22Rv1 (cell line): Measurements from ENCODE around the gene CFL1.
"Not testable (repeated sequence)": the region's sequence is repeated elsewhere in the genome, so short reads cannot be mapped to it uniquely, and the experiment has no call there.

Source experiments
- H3K27ac ChIP-seq: fragments of 450-650 bp; 2 replicates; pipeline ENCODE4 v1.5.1; 2017
- CTCF ChIP-seq: fragments of 450-650 bp; IDR thresholded peaks from 2 replicates; pipeline ENCODE4 v1.5.1; 2017; ENCODE audit warnings: mild to moderate bottlenecking
- ZFX ChIP-seq: fragments of 450-650 bp; IDR thresholded peaks from 2 replicates; pipeline ENCODE4 v1.6.1; 2017; ENCODE audit warnings: antibody characterized with exemption, borderline replicate concordance

Gene CFL1

GRCh38 chr11:65892661-65893317, 34.8 kb upstream of the CFL1 start:
- TF ChIP-seq ZFX = no peak
- TF ChIP-seq CTCF = no peak
- no peak overlapping the region for H3K27ac ChIP-seq

GRCh38 chr11:65892137-65892540, 34.2 kb upstream of the CFL1 start:
- H3K27ac ChIP-seq = not testable (repeated sequence)

- peak overlapping the region; percentile 82 for H3K27ac ChIP-seq
- TF ChIP-seq ZFX (no peak), CTCF (no peak)
Observed at GRCh38 chr11:65891219-65892136, 33.5 kb upstream of the CFL1 start.

- TF ChIP-seq ZFX (no peak), CTCF (peak; percentile 29; the same call in 1 of the 2 replicates)
- peak within 1 kb of the TSS; percentile 82 for H3K27ac ChIP-seq
Observed at GRCh38 chr11:65890324-65891218, 32.6 kb upstream of the CFL1 start, which contains the start of gene CCDC85B. CCDC85B (plus strand) TSS chr11:65890673; CDS start chr11:65890784, 111 bp downstream.

- peak within 1 kb of the TSS; percentile 82 for H3K27ac ChIP-seq
- TF ChIP-seq ZFX (no peak), CTCF (peak; percentile 94)
Observed at GRCh38 chr11:65888163-65888814, 30.3 kb upstream of the CFL1 start, which contains the start of gene FIBP. FIBP (minus strand) TSS chr11:65888471; CDS start chr11:65888418, 53 bp downstream.

- H3K27ac ChIP-seq = peak overlapping the region; percentile 82
- TF ChIP-seq CTCF (no peak), ZFX (no peak)
Observed at GRCh38 chr11:65887723-65888162, 29.8 kb upstream of the CFL1 start.
